Stomach smooth muscle (tissue), 2 donors: Measurements from ENCODE around the gene VILL.
"Not testable (repeated sequence)": the region's sequence is repeated elsewhere in the genome, so short reads cannot be mapped to it uniquely, and the experiment has no call there.

Experiments
- H3K27ac ChIP-seq: one replicate; pipeline ENCODE4 v1.7.0; 2013; ENCODE audit warnings: mild to moderate bottlenecking, low read length, inconsistent platforms
- H3K27me3 ChIP-seq, 2 donors: one replicate each; pipeline ENCODE4 v1.7.0; 2013; ENCODE audit warnings: low read length in 2 of 2; ENCODE audit not compliant: insufficient read depth in 2 of 2, control insufficient read depth in 1 of 2
- H3K36me3 ChIP-seq, 2 donors: one replicate each; pipeline ENCODE4 v1.7.0; 2013; ENCODE audit warnings: low read length in 2 of 2; ENCODE audit not compliant: control insufficient read depth in 2 of 2, insufficient read depth in 2 of 2
- H3K4me1 ChIP-seq: one replicate; pipeline ENCODE4 v1.7.0; 2013; ENCODE audit warnings: low read length; ENCODE audit not compliant: control insufficient read depth, insufficient read depth
- H3K4me3 ChIP-seq, 2 donors: one replicate each; pipeline ENCODE4 v1.7.0; 2013; ENCODE audit warnings: low read length in 2 of 2
- H3K9ac ChIP-seq, 2 donors: one replicate each; pipeline ENCODE4 v1.7.0; 2013; ENCODE audit warnings: low read length in 2 of 2, mild to moderate bottlenecking in 1 of 2
- H3K9me3 ChIP-seq, 2 donors: one replicate each; pipeline ENCODE4 v1.7.0; 2013; ENCODE audit warnings: low read length in 2 of 2; ENCODE audit not compliant: control insufficient read depth in 2 of 2
- donor health status: healthy.
- donor health status: Pancreatic carcinoma.

Gene VILL

GRCh38 chr3:37964146-37964545 lies 26.4 kb upstream of the VILL start:
- Histone ChIP-seq H3K9ac (no peak overlapping the region), H3K4me3 (no peak overlapping the region), H3K4me1 (peaks cover 12% of the 10 kb centered on the region), H3K27ac (no peak overlapping the region), H3K27me3 (no peaks in the 10 kb centered on the region), H3K36me3 (peaks cover 8 to 10% of the 10 kb centered on the region in 2 donors), H3K9me3 (no peaks in the 10 kb centered on the region)

- no peaks in the 10 kb centered on the region for H3K27me3 ChIP-seq
- H3K9ac ChIP-seq, result no peak overlapping the region
- no peaks in the 10 kb centered on the region for H3K9me3 ChIP-seq
- H3K36me3 ChIP-seq, result peaks cover 9 to 10% of the 10 kb centered on the region in 2 donors
- H3K27ac ChIP-seq, result no peak overlapping the region
- H3K4me1 ChIP-seq, result peaks cover 18% of the 10 kb centered on the region
- no peak overlapping the region for H3K4me3 ChIP-seq
Measured at GRCh38 chr3:37964716-37965115, 25.9 kb upstream of the VILL start.

- Histone ChIP-seq H3K9me3 (no peaks in the 10 kb centered on the region), H3K4me1 (peaks cover 20% of the 10 kb centered on the region), H3K9ac (no peak overlapping the region), H3K4me3 (no peak overlapping the region), H3K36me3 (peaks cover 12 to 24% of the 10 kb centered on the region in 2 donors), H3K27me3 (no peaks in the 10 kb centered on the region), H3K27ac (no peak overlapping the region)
Measured at GRCh38 chr3:37967260-37967881, 23.2 kb upstream of the VILL start.

GRCh38 chr3:37968199-37968598 lies 22.4 kb upstream of the VILL start:
- H3K9ac ChIP-seq, result no peak overlapping the region
- H3K9me3 ChIP-seq, result no peaks in the 10 kb centered on the region
- H3K27me3 ChIP-seq, result no peaks in the 10 kb centered on the region
- H3K4me3 ChIP-seq, result no peak overlapping the region
- H3K4me1 ChIP-seq, result peaks cover 23% of the 10 kb centered on the region
- H3K36me3 ChIP-seq, result peaks cover 12 to 26% of the 10 kb centered on the region in 2 donors
- H3K27ac ChIP-seq, result no peak overlapping the region

- H3K9me3 ChIP-seq, result no peaks in the 10 kb centered on the region
- no peak overlapping the region for H3K9ac ChIP-seq
- H3K36me3 ChIP-seq, result peaks cover 12 to 27% of the 10 kb centered on the region in 2 donors
- H3K27ac ChIP-seq, result no peak overlapping the region
- peaks cover 23% of the 10 kb centered on the region for H3K4me1 ChIP-seq
- H3K4me3 ChIP-seq, result no peak overlapping the region
- H3K27me3 ChIP-seq, result no peaks in the 10 kb centered on the region
Measured at GRCh38 chr3:37968813-37969595, 21.6 kb upstream of the VILL start.

GRCh38 chr3:37969596-37970100 lies 20.9 kb upstream of the VILL start:
- Histone ChIP-seq H3K4me3 (no peak overlapping the region), H3K4me1 (peaks cover 25% of the 10 kb centered on the region), H3K36me3 (peaks cover 12 to 28% of the 10 kb centered on the region in 2 donors), H3K27me3 (no peaks in the 10 kb centered on the region), H3K27ac (no peak overlapping the region), H3K9me3 (no peaks in the 10 kb centered on the region), H3K9ac (no peak overlapping the region)

- Histone ChIP-seq H3K9ac (no peak overlapping the region), H3K9me3 (no peaks in the 10 kb centered on the region), H3K4me3 (no peak overlapping the region), H3K36me3 (peaks cover 12 to 34% of the 10 kb centered on the region in 2 donors), H3K27me3 (no peaks in the 10 kb centered on the region), H3K4me1 (peaks cover 25% of the 10 kb centered on the region), H3K27ac (no peak overlapping the region)
Measured at GRCh38 chr3:37970802-37971201, 19.8 kb upstream of the VILL start.

GRCh38 chr3:37971467-37971866 lies 19.1 kb upstream of the VILL start:
- no peak overlapping the region for H3K27ac ChIP-seq
- no peak overlapping the region for H3K4me3 ChIP-seq
- no peaks in the 10 kb centered on the region for H3K9me3 ChIP-seq
- no peak overlapping the region for H3K9ac ChIP-seq
- peaks cover 25% of the 10 kb centered on the region for H3K4me1 ChIP-seq
- peaks cover 16 to 35% of the 10 kb centered on the region in 2 donors for H3K36me3 ChIP-seq
- no peaks in the 10 kb centered on the region for H3K27me3 ChIP-seq

GRCh38 chr3:37972056-37972455 lies 18.5 kb upstream of the VILL start:
- H3K4me1 ChIP-seq, result peaks cover 23% of the 10 kb centered on the region
- H3K27ac ChIP-seq, H3K4me3 ChIP-seq, H3K9me3 ChIP-seq, H3K9ac ChIP-seq, H3K27me3 ChIP-seq: not testable (repeated sequence)
- H3K36me3 ChIP-seq, result peaks cover 16 to 41% of the 10 kb centered on the region in 2 donors

- Histone ChIP-seq H3K36me3 (peaks cover 12 to 42% of the 10 kb centered on the region in 2 donors), H3K27me3 (no peaks in the 10 kb centered on the region), H3K27ac (no peak overlapping the region), H3K4me3 (no peak overlapping the region), H3K4me1 (peaks cover 19% of the 10 kb centered on the region), H3K9ac (no peak overlapping the region), H3K9me3 (no peaks in the 10 kb centered on the region)
Measured at GRCh38 chr3:37973246-37974054, 17.1 kb upstream of the VILL start.
